ENCODE results near the gene BICC1. TPM values are rescaled to one million over a fixed set of nuclear protein-coding genes. Genes with fewer than 3 reads are reported as not detected.

BICC1 gene
- total and polyA plus RNA-seq, 2 of the 13 experiments (the other 11 are each of a cell fraction or from before 2014, with no cell fraction given): 0.18 to 1.5 TPM

- no peaks in the 10 kb centered on the region; a peak in 1 of 5 replicates for H3K36me3 ChIP-seq (replicated peaks in 1 of 2; ENCODE audit: control insufficient read depth in 1 of 2, insufficient read depth in 2 of 2, low read length in 2 of 2)
- CTCF ChIA-PET (ENCODE audit: low intra/inter-chr PET ratio, low total read pairs): no interaction called here
- H3K9me3 ChIP-seq (ENCODE audit: low read length): peaks cover 6% of the 10 kb centered on the region; the same call in 1 of the 2 replicates
- H3K79me2 ChIP-seq (ENCODE audit: insufficient read depth, low read length): peaks cover 4% of the 10 kb centered on the region
- intact Hi-C loops (cut with micrococcal nuclease; ENCODE audit: unreplicated experiment) (no loop called here), in situ Hi-C loops (cut with HindIII; ENCODE audit: extremely low pct_ligation_motif_present, low pct_unique_long_range_greater_than_20kb) (no loop called here)
- H3K4me2 ChIP-seq (ENCODE audit: low read depth, low read length): no peak overlapping the region
- POLR2A ChIA-PET: no interaction called here
- no peak overlapping the region for H3K4me3 ChIP-seq (replicated peaks in 1 of 3; ENCODE audit: insufficient read depth in 1 of 3, low read depth in 2 of 3, low read length in 3 of 3)
- no peaks in the 10 kb centered on the region for H3K27me3 ChIP-seq (ENCODE audit: control insufficient read depth in 1 of 2, insufficient read depth in 2 of 2, low read length in 2 of 2)
- no TSS peak for BruUV-seq (replicated peaks)
- FAIRE-seq (no peak), DNase-seq (ENCODE audit: low spot score) (no peak), ATAC-seq (no peak)
- H2AFZ ChIP-seq (ENCODE audit: low read length): no peak overlapping the region
- H4K20me1 ChIP-seq (ENCODE audit: insufficient read depth, low read length): no peaks in the 10 kb centered on the region
- 88% methylated on average over 8 of the region's 8 CpGs for WGBS (ENCODE audit: low lambda C conversion rate)
- TF ChIP-seq ZNF549 (CRISPR knock-in tag; IDR thresholded peaks at IDR 0.05) (no peak), ZNF703 (CRISPR knock-in tag; IDR thresholded peaks at IDR 0.05; ENCODE audit: borderline replicate concordance) (no peak), SNAPC2 (CRISPR knock-in tag; IDR thresholded peaks at IDR 0.05) (no peak)
- H3K27ac ChIP-seq (ENCODE audit: extremely low read length, insufficient read depth, low read length): no peak overlapping the region
- H3K9ac ChIP-seq (ENCODE audit: insufficient read depth, low read depth, low read length): no peak overlapping the region
- H3K4me1 ChIP-seq (ENCODE audit: insufficient read depth, low read length): peaks cover 7% of the 10 kb centered on the region; the same call in 1 of the 2 replicates
These were observed 65.7 kb downstream of the BICC1 start for GRCh38 chr10:58578366-58578765.

DNA sequence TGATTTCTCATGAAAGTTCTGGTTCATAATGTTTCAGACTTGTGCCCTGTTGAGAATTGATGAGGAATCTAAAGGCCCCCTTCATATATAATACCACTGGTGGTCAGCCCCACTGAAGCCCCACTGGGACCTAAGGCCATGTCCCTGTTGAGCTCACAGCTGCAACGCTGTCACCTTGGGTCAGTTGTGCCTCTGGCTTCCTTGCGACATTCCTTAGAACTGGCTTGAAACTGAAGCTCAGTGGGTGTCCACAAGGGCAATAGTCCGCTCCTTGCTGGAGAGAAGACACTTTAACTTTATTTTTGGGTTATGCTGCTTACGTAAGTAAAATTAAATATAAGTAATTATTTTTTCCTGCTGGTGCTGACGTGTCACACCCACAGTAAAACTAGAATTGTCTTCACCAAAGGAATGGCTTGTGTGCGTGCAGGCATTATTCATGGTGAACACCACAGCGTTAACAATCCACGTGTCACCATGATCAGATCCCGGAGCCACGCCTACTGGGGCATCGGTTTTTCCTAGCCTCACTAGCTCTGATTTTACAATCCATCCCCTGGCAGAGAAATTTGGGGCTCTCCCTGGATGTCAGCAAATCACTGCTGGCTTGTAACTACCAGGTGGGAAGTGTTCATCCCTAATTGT, 66.5 kb downstream of the BICC1 start:
- Histone ChIP-seq H4K20me1 (ENCODE audit: insufficient read depth, low read length) (no peaks in the 10 kb centered on the region), H3K27me3 (ENCODE audit: control insufficient read depth in 1 of 2, insufficient read depth in 2 of 2, low read length in 2 of 2) (no peaks in the 10 kb centered on the region), H3K27ac (ENCODE audit: extremely low read length, insufficient read depth, low read length) (no peak overlapping the region), H3K4me1 (ENCODE audit: insufficient read depth, low read length) (peaks cover 7% of the 10 kb centered on the region; the same call in 1 of the 2 replicates), H3K9ac (ENCODE audit: insufficient read depth, low read depth, low read length) (no peak overlapping the region), H2AFZ (ENCODE audit: low read length) (no peak overlapping the region), H3K79me2 (ENCODE audit: insufficient read depth, low read length) (peaks cover 4% of the 10 kb centered on the region), H3K4me3 (replicated peaks in 1 of 3; ENCODE audit: insufficient read depth in 1 of 3, low read depth in 2 of 3, low read length in 3 of 3) (no peak overlapping the region), H3K9me3 (ENCODE audit: low read length) (peaks cover 6% of the 10 kb centered on the region; the same call in 1 of the 2 replicates), H3K36me3 (replicated peaks in 1 of 2; ENCODE audit: control insufficient read depth in 1 of 2, insufficient read depth in 2 of 2, low read length in 2 of 2) (no peaks in the 10 kb centered on the region), H3K4me2 (ENCODE audit: low read depth, low read length) (no peak overlapping the region)
- in situ Hi-C loops (cut with HindIII; ENCODE audit: extremely low pct_ligation_motif_present, low pct_unique_long_range_greater_than_20kb) (no loop called here), intact Hi-C loops (cut with micrococcal nuclease; ENCODE audit: unreplicated experiment) (no loop called here)
- FAIRE-seq (no peak), ATAC-seq (no peak), DNase-seq (ENCODE audit: low spot score) (no peak)
- ChIA-PET CTCF (ENCODE audit: low intra/inter-chr PET ratio, low total read pairs) (no interaction called here), POLR2A (no interaction called here)
- WGBS (ENCODE audit: low lambda C conversion rate): 95% methylated on average over 11 of the region's 11 CpGs
- BruUV-seq (replicated peaks): no TSS peak
- no peak for TF ChIP-seq ZFP1 (CRISPR knock-in tag; IDR thresholded peaks at IDR 0.05)
- TF ChIP-seq, protein P1, sequence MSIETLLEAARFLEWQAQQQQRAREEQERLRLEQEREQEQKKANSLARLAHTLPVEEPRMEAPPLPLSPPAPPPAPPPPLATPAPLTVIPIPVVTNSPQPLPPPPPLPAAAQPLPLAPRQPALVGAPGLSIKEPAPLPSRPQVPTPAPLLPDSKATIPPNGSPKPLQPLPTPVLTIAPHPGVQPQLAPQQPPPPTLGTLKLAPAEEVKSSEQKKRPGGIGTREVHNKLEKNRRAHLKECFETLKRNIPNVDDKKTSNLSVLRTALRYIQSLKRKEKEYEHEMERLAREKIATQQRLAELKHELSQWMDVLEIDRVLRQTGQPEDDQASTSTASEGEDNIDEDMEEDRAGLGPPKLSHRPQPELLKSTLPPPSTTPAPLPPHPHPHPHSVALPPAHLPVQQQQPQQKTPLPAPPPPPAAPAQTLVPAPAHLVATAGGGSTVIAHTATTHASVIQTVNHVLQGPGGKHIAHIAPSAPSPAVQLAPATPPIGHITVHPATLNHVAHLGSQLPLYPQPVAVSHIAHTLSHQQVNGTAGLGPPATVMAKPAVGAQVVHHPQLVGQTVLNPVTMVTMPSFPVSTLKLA (IDR thresholded peaks at IDR 0.05): no peak
- no peak for TF ChIP-seq RBFOX2 (IDR thresholded peaks at IDR 0.05; ENCODE audit: low read depth, low read length)
- TF ChIP-seq, protein P2, sequence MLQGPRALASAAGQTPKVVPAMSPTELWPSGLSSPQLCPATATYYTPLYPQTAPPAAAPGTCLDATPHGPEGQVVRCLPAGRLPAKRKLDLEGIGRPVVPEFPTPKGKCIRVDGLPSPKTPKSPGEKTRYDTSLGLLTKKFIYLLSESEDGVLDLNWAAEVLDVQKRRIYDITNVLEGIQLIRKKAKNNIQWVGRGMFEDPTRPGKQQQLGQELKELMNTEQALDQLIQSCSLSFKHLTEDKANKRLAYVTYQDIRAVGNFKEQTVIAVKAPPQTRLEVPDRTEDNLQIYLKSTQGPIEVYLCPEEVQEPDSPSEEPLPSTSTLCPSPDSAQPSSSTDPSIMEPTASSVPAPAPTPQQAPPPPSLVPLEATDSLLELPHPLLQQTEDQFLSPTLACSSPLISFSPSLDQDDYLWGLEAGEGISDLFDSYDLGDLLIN (CRISPR knock-in tag; IDR thresholded peaks at IDR 0.05; ENCODE audit: borderline replicate concordance): no peak
- no peak for TF ChIP-seq ZBTB43 (CRISPR knock-in tag; conservative IDR thresholded peaks at IDR 0.05)
- no peak for TF ChIP-seq KLF6 (CRISPR knock-in tag; IDR thresholded peaks at IDR 0.05)
